Measurements from ENCODE around the gene COG3.

Gene COG3

DNA sequence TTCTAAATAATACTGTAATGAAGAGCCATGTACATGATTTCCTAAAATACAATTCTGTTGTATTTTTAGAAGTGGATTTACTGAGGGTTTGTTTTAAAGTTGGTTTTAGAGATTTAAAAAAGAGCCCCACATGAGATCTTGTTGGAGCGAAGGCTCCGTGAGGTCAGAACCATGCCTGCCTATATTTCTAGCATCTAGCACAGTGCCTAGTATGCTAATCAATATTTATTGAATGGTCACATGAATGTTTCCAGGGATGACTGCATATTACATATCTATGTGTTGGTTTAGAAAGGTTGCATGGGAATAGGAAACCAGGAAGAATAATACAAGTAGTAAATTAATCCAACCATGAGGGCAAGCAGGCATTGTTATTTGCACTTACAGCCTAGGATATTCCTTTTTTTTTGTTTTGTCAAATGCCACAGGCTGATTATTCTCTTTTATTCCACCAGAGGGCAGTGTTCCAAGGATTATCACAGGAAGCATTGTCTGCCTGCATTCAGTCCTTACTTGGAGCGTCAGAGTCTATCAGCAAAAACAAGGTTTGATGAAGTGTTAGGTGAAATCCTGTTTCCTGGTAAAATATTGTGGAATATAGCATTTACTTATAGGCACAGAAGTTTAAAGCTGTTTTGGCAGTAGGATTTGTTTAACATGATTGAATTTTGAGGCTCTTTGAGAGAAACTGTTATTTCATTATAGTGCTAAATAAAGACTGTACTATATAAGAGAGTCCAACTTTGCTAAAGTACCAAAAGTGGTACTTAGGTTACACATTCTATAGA is 46.8 kb downstream of the COG3 start:
- DNase-seq (ENCODE audit: low spot score) (no peak), ATAC-seq (ENCODE audit: low read depth) (peak; percentile 53; the same call in 1 of the 3 replicates)
- H3K4me1 ChIP-seq (ENCODE audit: insufficient read depth, poor library complexity, severe bottlenecking) = peaks cover 7% of the 10 kb centered on the region
- H3K4me3 ChIP-seq (ENCODE audit: severe bottlenecking) = no peak overlapping the region
- H3K27ac ChIP-seq (ENCODE audit: poor library complexity, severe bottlenecking) = peak overlapping the region; percentile 48
- no peaks in the 10 kb centered on the region for H3K27me3 ChIP-seq (ENCODE audit: insufficient read depth, poor library complexity, severe bottlenecking)
- TF ChIP-seq, protein P1, sequence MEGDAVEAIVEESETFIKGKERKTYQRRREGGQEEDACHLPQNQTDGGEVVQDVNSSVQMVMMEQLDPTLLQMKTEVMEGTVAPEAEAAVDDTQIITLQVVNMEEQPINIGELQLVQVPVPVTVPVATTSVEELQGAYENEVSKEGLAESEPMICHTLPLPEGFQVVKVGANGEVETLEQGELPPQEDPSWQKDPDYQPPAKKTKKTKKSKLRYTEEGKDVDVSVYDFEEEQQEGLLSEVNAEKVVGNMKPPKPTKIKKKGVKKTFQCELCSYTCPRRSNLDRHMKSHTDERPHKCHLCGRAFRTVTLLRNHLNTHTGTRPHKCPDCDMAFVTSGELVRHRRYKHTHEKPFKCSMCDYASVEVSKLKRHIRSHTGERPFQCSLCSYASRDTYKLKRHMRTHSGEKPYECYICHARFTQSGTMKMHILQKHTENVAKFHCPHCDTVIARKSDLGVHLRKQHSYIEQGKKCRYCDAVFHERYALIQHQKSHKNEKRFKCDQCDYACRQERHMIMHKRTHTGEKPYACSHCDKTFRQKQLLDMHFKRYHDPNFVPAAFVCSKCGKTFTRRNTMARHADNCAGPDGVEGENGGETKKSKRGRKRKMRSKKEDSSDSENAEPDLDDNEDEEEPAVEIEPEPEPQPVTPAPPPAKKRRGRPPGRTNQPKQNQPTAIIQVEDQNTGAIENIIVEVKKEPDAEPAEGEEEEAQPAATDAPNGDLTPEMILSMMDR (IDR thresholded peaks at IDR 0.05; ENCODE audit: poor library complexity, severe bottlenecking) = peak; percentile 88
- H3K9me3 ChIP-seq (ENCODE audit: severe bottlenecking) = no peaks in the 10 kb centered on the region
- H3K36me3 ChIP-seq (ENCODE audit: low read depth) = peaks cover 72% of the 10 kb centered on the region

GRCh38 chr13:45512098-45512496 is 47.4 kb downstream of the COG3 start:
- Histone ChIP-seq H3K4me1 (ENCODE audit: insufficient read depth, poor library complexity, severe bottlenecking) (peaks cover 7% of the 10 kb centered on the region), H3K27me3 (ENCODE audit: insufficient read depth, poor library complexity, severe bottlenecking) (no peaks in the 10 kb centered on the region), H3K4me3 (ENCODE audit: severe bottlenecking) (no peak overlapping the region), H3K36me3 (ENCODE audit: low read depth) (peaks cover 77% of the 10 kb centered on the region), H3K27ac (ENCODE audit: poor library complexity, severe bottlenecking) (peak overlapping the region; percentile 48), H3K9me3 (ENCODE audit: severe bottlenecking) (no peaks in the 10 kb centered on the region)
- ATAC-seq (ENCODE audit: low read depth) = peak; percentile 33; the same call in 1 of the 3 replicates
- DNase-seq (ENCODE audit: low spot score) = no peak
- TF ChIP-seq, protein P1 (IDR thresholded peaks at IDR 0.05; ENCODE audit: poor library complexity, severe bottlenecking) = no peak

DNA sequence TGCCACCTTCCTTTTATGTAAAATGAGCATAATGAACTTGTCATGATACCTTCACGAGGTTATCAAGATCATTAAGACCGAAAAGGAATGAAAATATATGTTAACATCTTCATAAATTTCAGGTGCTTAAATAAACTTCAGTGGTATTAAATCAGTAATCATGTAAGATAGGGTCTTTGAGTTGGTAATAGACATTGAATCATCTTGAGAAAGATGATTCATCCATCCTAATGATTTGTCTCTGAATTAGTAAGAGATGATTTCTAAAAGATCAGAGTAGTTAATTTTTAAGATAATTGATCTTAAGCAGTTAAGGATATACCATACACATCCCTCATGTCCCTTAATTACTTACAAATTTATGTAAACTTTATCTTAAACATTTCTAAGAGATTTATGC is 52.0 kb downstream of the COG3 start:
- TF ChIP-seq, protein P1 (IDR thresholded peaks at IDR 0.05; ENCODE audit: poor library complexity, severe bottlenecking) = no peak
- Histone ChIP-seq H3K4me3 (ENCODE audit: severe bottlenecking) (no peak overlapping the region), H3K36me3 (ENCODE audit: low read depth) (peaks cover 86% of the 10 kb centered on the region), H3K4me1 (ENCODE audit: insufficient read depth, poor library complexity, severe bottlenecking) (peaks cover 22% of the 10 kb centered on the region), H3K27ac (ENCODE audit: poor library complexity, severe bottlenecking) (no peak overlapping the region), H3K27me3 (ENCODE audit: insufficient read depth, poor library complexity, severe bottlenecking) (no peaks in the 10 kb centered on the region), H3K9me3 (ENCODE audit: severe bottlenecking) (no peaks in the 10 kb centered on the region)
- no peak for ATAC-seq (ENCODE audit: low read depth)
- no peak for DNase-seq (ENCODE audit: low spot score)

- peaks cover 90% of the 10 kb centered on the region for H3K36me3 ChIP-seq (ENCODE audit: low read depth)
- DNase-seq (ENCODE audit: low spot score) = no peak
- H3K4me3 ChIP-seq (ENCODE audit: severe bottlenecking) = no peak overlapping the region
- no peaks in the 10 kb centered on the region for H3K27me3 ChIP-seq (ENCODE audit: insufficient read depth, poor library complexity, severe bottlenecking)
- TF ChIP-seq, protein P1 (IDR thresholded peaks at IDR 0.05; ENCODE audit: poor library complexity, severe bottlenecking) = no peak
- no peaks in the 10 kb centered on the region for H3K9me3 ChIP-seq (ENCODE audit: severe bottlenecking)
- H3K4me1 ChIP-seq (ENCODE audit: insufficient read depth, poor library complexity, severe bottlenecking) = peaks cover 27% of the 10 kb centered on the region
- H3K27ac ChIP-seq (ENCODE audit: poor library complexity, severe bottlenecking) = peak overlapping the region; percentile 17
- peak; percentile 76 for ATAC-seq (ENCODE audit: low read depth)
These were observed 53.9 kb downstream of the COG3 start for GRCh38 chr13:45518525-45519245.
